GM12873 (cell line): ENCODE data around the gene CD36.

Experiments
- CTCF ChIP-seq: IDR thresholded peaks from 2 replicates; pipeline ENCODE4 v1.5.1; 2012; ENCODE audit warnings: low read depth, mild to moderate bottlenecking, moderate library complexity, low read length, control low read depth; ENCODE audit not compliant: insufficient read depth; ENCODE audit errors: missing control alignments

CD36 gene

GRCh38 chr7:80721883-80722615 is 83.6 kb downstream of the CD36 start:
- TF ChIP-seq CTCF: no peak

GRCh38 chr7:80722616-80723195 is 84.3 kb downstream of the CD36 start:
- TF ChIP-seq CTCF: no peak

- TF ChIP-seq CTCF: no peak
Observed at GRCh38 chr7:80724249-80724871, 85.9 kb downstream of the CD36 start.

- TF ChIP-seq CTCF: no peak
Observed at GRCh38 chr7:80725181-80725611, 86.8 kb downstream of the CD36 start.
